IPS-18a (cell line): ENCODE measurements around the gene NDFIP1.

ENCODE experiments used
- H3K27ac ChIP-seq: one replicate; pipeline ENCODE4 v1.5.1; 2013; ENCODE audit warnings: low read length
- H3K27me3 ChIP-seq: one replicate; pipeline ENCODE4 v1.6.1; 2013; ENCODE audit warnings: mild to moderate bottlenecking, low read length; ENCODE audit not compliant: control insufficient read depth, insufficient read depth
- H3K36me3 ChIP-seq: one replicate; pipeline ENCODE4 v1.6.1; 2013; ENCODE audit warnings: low read depth, low read length; ENCODE audit not compliant: control insufficient read depth
- H3K4me1 ChIP-seq: one replicate; pipeline ENCODE4 v1.6.1; 2013; ENCODE audit warnings: low read depth, low read length; ENCODE audit not compliant: control insufficient read depth
- H3K4me3 ChIP-seq: one replicate; pipeline ENCODE4 v1.5.1; 2013; ENCODE audit warnings: low read length
- H3K9ac ChIP-seq: one replicate; pipeline ENCODE4 v1.6.1; 2013; ENCODE audit warnings: mild to moderate bottlenecking, low read length, moderate library complexity
- H3K9me3 ChIP-seq: one replicate; pipeline ENCODE4 v1.6.1; 2013; ENCODE audit warnings: low read depth, low read length; ENCODE audit not compliant: control insufficient read depth

Gene NDFIP1

DNA sequence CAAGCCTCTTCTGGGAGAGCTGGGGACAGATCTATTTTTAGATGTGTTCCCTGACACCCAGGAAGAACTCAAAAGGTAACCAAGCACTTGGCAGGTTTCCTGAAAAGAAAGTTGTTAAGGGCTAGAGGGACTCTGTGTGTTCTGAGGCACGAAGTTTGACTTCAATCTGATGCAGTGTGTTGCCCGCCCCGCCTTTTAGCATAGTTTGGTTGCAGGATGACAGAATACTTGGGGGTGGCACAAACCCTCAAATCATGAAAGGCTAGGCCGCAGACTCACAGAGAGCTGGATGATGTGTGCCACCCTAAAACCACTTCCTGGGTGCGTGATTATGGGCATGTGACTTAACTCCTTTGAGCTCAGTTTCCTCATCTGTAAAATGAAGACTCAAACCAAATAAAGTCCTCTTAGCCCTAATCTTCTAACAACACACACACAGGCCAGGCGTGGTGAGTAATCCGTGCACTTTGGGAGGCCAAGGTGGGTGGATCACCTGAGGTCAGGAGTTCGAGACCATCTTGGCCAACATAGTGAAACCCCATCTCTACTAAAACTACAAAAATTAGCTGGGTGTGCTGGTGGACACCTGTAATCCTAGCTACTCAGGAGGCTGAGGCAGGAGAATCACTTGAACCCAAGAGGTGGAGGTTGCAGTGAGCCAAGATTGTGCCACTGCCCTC, 12.8 kb upstream of the NDFIP1 start:
- H3K9ac ChIP-seq = no peak overlapping the region
- no peak overlapping the region for H3K4me3 ChIP-seq
- H3K36me3 ChIP-seq = no peaks in the 10 kb centered on the region
- no peak overlapping the region for H3K27ac ChIP-seq
- H3K9me3 ChIP-seq = no peaks in the 10 kb centered on the region
- H3K4me1 ChIP-seq = peaks cover 9% of the 10 kb centered on the region
- H3K27me3 ChIP-seq = no peaks in the 10 kb centered on the region

DNA sequence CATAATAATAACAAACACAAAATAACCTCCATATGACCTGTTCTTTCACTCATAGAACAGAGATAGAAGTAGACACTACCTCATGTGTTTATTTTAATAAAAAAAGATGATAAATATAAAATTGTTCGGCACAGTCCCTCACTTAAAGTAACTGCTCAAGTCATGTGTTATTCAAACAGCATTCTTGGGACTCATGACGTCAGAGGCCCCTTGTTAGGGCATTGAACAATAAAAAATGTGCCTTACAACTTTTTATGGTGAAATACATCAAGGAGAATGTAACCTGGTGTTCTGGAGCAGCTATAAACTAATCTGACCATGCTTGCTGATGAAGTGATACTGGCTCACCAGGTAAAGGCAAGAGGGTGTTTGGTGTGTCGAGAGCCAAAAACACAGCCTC, 12.2 kb upstream of the NDFIP1 start:
- Histone ChIP-seq H3K9me3 (no peaks in the 10 kb centered on the region), H3K4me1 (peaks cover 9% of the 10 kb centered on the region), H3K27ac (no peak overlapping the region), H3K4me3 (no peak overlapping the region), H3K36me3 (no peaks in the 10 kb centered on the region), H3K27me3 (no peaks in the 10 kb centered on the region), H3K9ac (no peak overlapping the region)

- Histone ChIP-seq H3K36me3 (no peaks in the 10 kb centered on the region), H3K27ac (no peak overlapping the region), H3K9ac (no peak overlapping the region)
Measured at GRCh38 chr5:142097681-142098080, 10.9 kb upstream of the NDFIP1 start.

GRCh38 chr5:142098275-142098674, 10.3 kb upstream of the NDFIP1 start:
- Histone ChIP-seq H3K9ac (no peak overlapping the region), H3K27me3 (no peaks in the 10 kb centered on the region), H3K36me3 (no peaks in the 10 kb centered on the region), H3K9me3 (no peaks in the 10 kb centered on the region), H3K4me3 (no peak overlapping the region), H3K4me1 (peaks cover 9% of the 10 kb centered on the region), H3K27ac (no peak overlapping the region)

More at GRCh38 chr5:142097681-142098080, 10.9 kb upstream of the NDFIP1 start:
- Histone ChIP-seq H3K4me1 (peaks cover 9% of the 10 kb centered on the region), H3K9me3 (no peaks in the 10 kb centered on the region), H3K4me3 (no peak overlapping the region), H3K27me3 (no peaks in the 10 kb centered on the region)

DNA sequence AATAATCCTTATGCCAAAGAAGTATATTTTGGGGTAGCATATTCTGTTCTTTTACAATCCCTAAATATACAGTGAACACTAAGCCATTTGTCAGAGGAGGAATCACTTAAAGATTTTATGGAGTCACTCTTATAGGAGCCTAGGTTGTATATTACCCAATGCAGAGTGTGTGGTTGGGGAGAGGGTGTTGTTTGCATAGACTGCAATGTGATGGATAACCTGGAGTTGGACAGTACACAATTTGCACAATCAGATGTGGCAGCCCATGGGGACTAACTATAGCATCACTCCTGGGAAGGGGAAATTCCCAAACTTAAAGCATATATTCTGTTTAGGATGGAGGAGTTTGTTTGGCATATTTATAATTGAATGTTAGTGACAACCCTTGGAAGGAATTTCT, 9.6 kb upstream of the NDFIP1 start:
- Histone ChIP-seq H3K4me1 (peaks cover 9% of the 10 kb centered on the region), H3K27ac (no peak overlapping the region), H3K27me3 (no peaks in the 10 kb centered on the region), H3K36me3 (no peaks in the 10 kb centered on the region), H3K9me3 (no peaks in the 10 kb centered on the region), H3K9ac (no peak overlapping the region), H3K4me3 (no peak overlapping the region)

DNA sequence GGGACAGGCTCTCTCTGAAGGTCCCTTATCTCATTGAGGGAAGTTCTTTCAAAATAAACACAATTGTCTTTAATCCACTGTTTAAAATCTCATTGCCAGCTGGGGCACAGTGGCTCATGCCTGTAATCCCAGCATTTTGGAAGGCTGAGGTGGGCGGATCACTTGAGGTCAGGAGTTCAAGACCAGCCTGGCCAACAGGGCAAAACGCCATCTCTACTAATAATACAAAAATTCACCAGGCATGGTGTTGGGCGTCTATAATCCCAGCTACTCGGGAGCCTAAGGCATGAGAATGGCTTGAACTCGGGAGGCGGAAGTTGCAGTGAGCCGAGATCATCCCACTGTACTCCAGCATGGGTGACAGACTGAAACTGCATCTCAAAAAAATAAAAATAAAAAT, 8.3 kb upstream of the NDFIP1 start:
- H3K27me3 ChIP-seq = no peaks in the 10 kb centered on the region
- H3K4me1 ChIP-seq = peaks cover 9% of the 10 kb centered on the region

GRCh38 chr5:142102980-142103740, 5.4 kb upstream of the NDFIP1 start:
- H3K4me3 ChIP-seq = no peak overlapping the region
- peaks cover 6% of the 10 kb centered on the region for H3K4me1 ChIP-seq
- no peak overlapping the region for H3K27ac ChIP-seq
- no peak overlapping the region for H3K9ac ChIP-seq
- H3K36me3 ChIP-seq = no peaks in the 10 kb centered on the region
- H3K9me3 ChIP-seq = no peaks in the 10 kb centered on the region
- peaks cover 12% of the 10 kb centered on the region for H3K27me3 ChIP-seq

More for the DNA sequence above, 8.3 kb upstream of the NDFIP1 start:
- no peaks in the 10 kb centered on the region for H3K9me3 ChIP-seq
- no peaks in the 10 kb centered on the region for H3K36me3 ChIP-seq
- H3K27ac ChIP-seq = no peak overlapping the region
- H3K4me3 ChIP-seq = no peak overlapping the region
- no peak overlapping the region for H3K9ac ChIP-seq

DNA sequence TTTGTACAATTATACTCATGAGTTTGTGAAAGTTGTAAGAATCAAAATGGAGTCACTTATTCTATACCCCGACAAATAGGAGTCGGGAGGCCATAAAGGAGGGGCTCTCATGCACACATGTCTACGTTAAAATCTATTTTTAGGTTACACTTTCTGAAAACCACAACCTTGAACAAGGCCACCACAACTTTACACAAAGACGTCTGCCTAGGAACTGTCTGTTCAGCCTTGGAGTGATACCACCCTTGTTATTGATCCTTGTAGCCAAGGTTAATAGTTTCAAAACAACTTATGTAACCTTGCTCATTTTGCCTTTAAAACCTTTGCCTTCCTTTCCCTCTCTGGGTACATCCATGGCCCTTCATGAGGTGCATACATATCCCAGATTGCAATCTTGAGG, 4.1 kb upstream of the NDFIP1 start:
- Histone ChIP-seq H3K4me1 (peaks cover 5% of the 10 kb centered on the region), H3K9ac (no peak overlapping the region), H3K9me3 (no peaks in the 10 kb centered on the region), H3K4me3 (no peak overlapping the region), H3K27me3 (peaks cover 16% of the 10 kb centered on the region), H3K36me3 (no peaks in the 10 kb centered on the region), H3K27ac (no peak overlapping the region)

GRCh38 chr5:142106061-142106460, 2.5 kb upstream of the NDFIP1 start:
- Histone ChIP-seq H3K4me1 (peaks cover 14% of the 10 kb centered on the region), H3K9ac (no peak overlapping the region), H3K4me3 (no peak overlapping the region), H3K9me3 (no peaks in the 10 kb centered on the region), H3K36me3 (no peaks in the 10 kb centered on the region), H3K27me3 (peaks cover 31% of the 10 kb centered on the region), H3K27ac (no peak overlapping the region)

DNA sequence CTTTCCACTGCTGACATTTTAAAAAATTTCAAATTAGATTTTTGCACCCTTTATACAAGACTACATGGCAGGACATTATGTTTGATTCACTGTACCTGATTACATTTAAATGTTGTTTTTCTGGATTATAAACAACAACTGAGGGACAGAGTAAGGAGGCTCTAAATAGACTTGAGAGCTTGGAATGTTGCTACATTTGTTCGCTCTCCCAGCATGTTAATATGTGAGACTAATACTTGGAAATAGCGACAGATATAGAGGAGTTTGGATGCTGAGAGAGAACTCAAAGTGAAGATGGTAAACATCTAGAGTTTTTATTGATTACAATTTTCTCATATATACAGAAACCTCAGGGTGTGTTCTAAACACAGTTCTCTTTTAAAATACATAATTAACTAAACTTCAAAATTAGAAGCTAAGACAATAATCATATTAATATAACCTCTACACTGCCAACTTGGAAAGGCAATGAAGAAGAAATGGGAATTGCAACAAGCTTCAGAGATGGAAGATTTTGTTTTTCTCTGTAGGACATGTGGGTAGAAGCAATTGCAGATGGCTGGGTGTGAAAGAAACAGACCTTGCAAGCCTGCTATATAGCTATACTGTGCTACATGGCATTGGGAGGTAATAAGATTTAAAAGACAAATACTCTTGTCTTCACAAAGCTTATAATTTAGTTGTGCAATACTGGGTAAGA, 1.4 kb upstream of the NDFIP1 start:
- no peak overlapping the region for H3K27ac ChIP-seq

GRCh38 chr5:142107736-142108431, 695 bp upstream of the NDFIP1 start:
- H3K4me3 ChIP-seq = peak overlapping the region; percentile 94
- H3K27ac ChIP-seq = no peak overlapping the region
- H3K27me3 ChIP-seq = peaks cover 31% of the 10 kb centered on the region
- H3K9ac ChIP-seq = peak overlapping the region; percentile 75
- H3K4me1 ChIP-seq = peaks cover 14% of the 10 kb centered on the region
- H3K36me3 ChIP-seq = no peaks in the 10 kb centered on the region
- H3K9me3 ChIP-seq = no peaks in the 10 kb centered on the region

More for the DNA sequence above, 1.4 kb upstream of the NDFIP1 start:
- Histone ChIP-seq H3K27me3 (peaks cover 31% of the 10 kb centered on the region), H3K9ac (no peak overlapping the region), H3K4me3 (no peak overlapping the region), H3K36me3 (no peaks in the 10 kb centered on the region), H3K9me3 (no peaks in the 10 kb centered on the region), H3K4me1 (peaks cover 14% of the 10 kb centered on the region)
